Mucosa of rectum (tissue), 2 donors: ENCODE results near the gene TMEM213.

Source experiments
- H3K27ac ChIP-seq, 2 donors: one replicate each; pipeline ENCODE4 v1.7.0; 2013; ENCODE audit warnings: inconsistent platforms in 2 of 2, low read depth in 2 of 2, low read length in 2 of 2
- H3K27me3 ChIP-seq, 2 donors: one replicate each; pipeline ENCODE4 v1.7.0; 2013; ENCODE audit warnings: low read length in 2 of 2; ENCODE audit not compliant: control insufficient read depth in 2 of 2, insufficient read depth in 2 of 2
- H3K36me3 ChIP-seq, 2 donors: one replicate each; pipeline ENCODE4 v1.7.0; 2013; ENCODE audit warnings: low read length in 2 of 2; ENCODE audit not compliant: control insufficient read depth in 2 of 2, insufficient read depth in 2 of 2
- H3K4me1 ChIP-seq, 2 donors: one replicate each; pipeline ENCODE4 v1.7.0; 2013; ENCODE audit warnings: low read length in 2 of 2, mild to moderate bottlenecking in 1 of 2; ENCODE audit not compliant: control insufficient read depth in 2 of 2, insufficient read depth in 2 of 2
- H3K4me3 ChIP-seq, 2 donors: one replicate each; pipeline ENCODE4 v1.7.0; 2013; ENCODE audit warnings: low read length in 2 of 2
- H3K9ac ChIP-seq, 2 donors: one replicate each; pipeline ENCODE4 v1.7.0; 2013; ENCODE audit warnings: low read length in 2 of 2, low read depth in 1 of 2, mild to moderate bottlenecking in 1 of 2
- H3K9me3 ChIP-seq, 2 donors: one replicate each; pipeline ENCODE4 v1.7.0; 2013; ENCODE audit warnings: low read length in 2 of 2; ENCODE audit not compliant: control insufficient read depth in 2 of 2
- donor health status: healthy.
- donor health status: Normal muscosa, but diverticular disease.

The TMEM213 gene, protein sequence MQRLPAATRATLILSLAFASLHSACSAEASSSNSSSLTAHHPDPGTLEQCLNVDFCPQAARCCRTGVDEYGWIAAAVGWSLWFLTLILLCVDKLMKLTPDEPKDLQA

DNA sequence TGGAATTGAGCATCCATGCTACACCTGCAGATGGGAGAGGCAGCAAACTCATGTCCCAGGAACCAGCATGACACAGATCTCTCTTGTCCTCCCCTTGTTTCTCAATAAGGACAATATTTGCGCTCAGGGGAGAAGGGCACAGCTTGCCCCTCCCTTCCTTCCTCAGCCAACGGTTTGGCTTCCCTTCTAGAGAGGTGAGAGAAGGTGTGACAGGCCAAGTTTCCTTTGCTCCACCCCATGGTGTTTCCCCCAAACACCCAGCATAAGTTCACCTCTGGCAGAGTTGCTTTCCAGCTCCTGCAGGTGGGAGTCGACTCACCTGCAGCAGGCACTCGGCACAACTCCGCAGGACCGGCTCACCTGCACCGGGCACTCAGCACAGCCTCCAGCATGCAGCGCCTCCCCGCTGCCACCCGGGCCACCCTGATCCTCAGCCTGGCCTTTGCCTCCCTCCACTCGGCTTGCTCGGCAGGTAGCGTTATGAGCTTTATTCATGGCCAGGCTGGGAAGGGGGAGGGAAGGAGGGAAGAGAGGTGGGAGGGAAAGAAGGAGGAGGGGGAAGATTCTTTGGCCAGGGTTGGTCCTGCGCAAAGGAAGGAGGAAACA is at the start of gene TMEM213, which contains the start of gene ATP6V0A4:
Gene TMEM213 (plus strand): TSS at position 280 of the 606 bp plus-strand sequence. CDS start 111 bp downstream, at position 391.
Gene ATP6V0A4 (minus strand): TSS at position 482 of the 606 bp plus-strand sequence. CDS start 26,949 bp downstream, outside the sequence.
- H3K4me1 ChIP-seq: no peaks in the 10 kb centered on the region
- H3K27me3 ChIP-seq: no peaks in the 10 kb centered on the region
- H3K9ac ChIP-seq: no peak within 1 kb of the TSS
- H3K36me3 ChIP-seq: no peaks in the 10 kb centered on the region
- H3K9me3 ChIP-seq: no peaks in the 10 kb centered on the region
- H3K27ac ChIP-seq: no peak within 1 kb of the TSS
- H3K4me3 ChIP-seq: no peak within 1 kb of the TSS

GRCh38 chr7:138748666-138749065 is 49.1 kb upstream of the TMEM213 start:
- no peaks in the 10 kb centered on the region for H3K27me3 ChIP-seq
- H3K27ac ChIP-seq: no peak overlapping the region
- H3K9me3 ChIP-seq: no peaks in the 10 kb centered on the region
- no peak overlapping the region for H3K9ac ChIP-seq
- no peaks in the 10 kb centered on the region for H3K4me1 ChIP-seq
- H3K36me3 ChIP-seq: no peaks in the 10 kb centered on the region
- H3K4me3 ChIP-seq: no peak overlapping the region

GRCh38 chr7:138749960-138750359 is 47.8 kb upstream of the TMEM213 start:
- no peaks in the 10 kb centered on the region for H3K27me3 ChIP-seq

DNA sequence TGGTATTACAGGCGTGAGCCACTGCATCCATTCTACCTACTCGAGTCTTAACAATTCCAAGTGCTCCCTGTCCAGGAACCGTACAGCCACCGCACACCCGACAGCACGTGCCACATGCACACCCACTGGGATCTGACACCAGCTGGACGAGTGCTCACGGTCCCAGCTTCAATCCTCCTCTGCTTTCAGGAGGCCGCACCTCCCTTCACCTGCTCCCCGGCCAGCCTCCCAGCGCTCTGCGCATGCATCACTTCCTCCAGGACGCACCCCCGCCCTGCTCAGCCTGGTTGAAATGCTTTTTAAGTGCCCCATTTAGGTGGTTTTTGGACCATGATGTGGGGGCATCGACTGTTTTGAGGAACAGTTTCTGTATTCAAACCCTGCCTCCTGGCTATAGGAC is 47.3 kb upstream of the TMEM213 start:
- Histone ChIP-seq H3K9me3 (no peaks in the 10 kb centered on the region), H3K27ac (no peak overlapping the region), H3K36me3 (no peaks in the 10 kb centered on the region), H3K27me3 (no peaks in the 10 kb centered on the region), H3K4me1 (no peaks in the 10 kb centered on the region), H3K9ac (no peak overlapping the region), H3K4me3 (no peak overlapping the region)

More at GRCh38 chr7:138749960-138750359, 47.8 kb upstream of the TMEM213 start:
- no peak overlapping the region for H3K9ac ChIP-seq
- no peaks in the 10 kb centered on the region for H3K4me1 ChIP-seq
- no peak overlapping the region for H3K4me3 ChIP-seq
- no peak overlapping the region for H3K27ac ChIP-seq
- H3K9me3 ChIP-seq: no peaks in the 10 kb centered on the region
- no peaks in the 10 kb centered on the region for H3K36me3 ChIP-seq

DNA sequence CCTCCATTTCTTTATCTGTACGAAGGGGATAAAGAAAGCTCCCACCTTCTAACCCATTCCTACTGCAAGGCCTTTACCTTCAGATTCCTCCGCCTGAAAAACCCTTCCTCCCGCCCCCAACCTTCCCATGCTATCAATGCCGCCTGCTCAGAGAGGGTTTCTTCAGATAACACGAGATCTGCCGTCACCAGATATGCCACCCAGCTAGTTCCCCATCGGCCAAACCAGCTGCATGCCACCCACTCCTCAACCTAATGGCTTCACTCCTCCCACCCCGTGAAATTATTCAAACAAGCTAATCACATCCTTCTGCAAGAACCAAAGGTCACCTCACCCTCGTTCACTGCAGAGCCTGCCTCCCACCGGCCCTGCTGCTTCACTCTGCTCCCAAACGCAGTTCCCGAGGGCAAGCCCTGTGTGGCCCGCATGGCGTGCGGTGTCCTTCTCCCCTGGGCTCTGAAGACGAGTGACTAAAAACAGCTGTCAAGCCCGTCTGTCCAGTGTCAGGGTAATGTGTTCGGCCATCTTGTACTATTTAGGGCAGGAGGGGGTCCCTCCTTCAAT is 46.8 kb upstream of the TMEM213 start:
- Histone ChIP-seq H3K4me3 (no peak overlapping the region), H3K4me1 (no peaks in the 10 kb centered on the region), H3K9me3 (no peaks in the 10 kb centered on the region), H3K27ac (no peak overlapping the region), H3K27me3 (no peaks in the 10 kb centered on the region), H3K9ac (no peak overlapping the region), H3K36me3 (no peaks in the 10 kb centered on the region)

DNA sequence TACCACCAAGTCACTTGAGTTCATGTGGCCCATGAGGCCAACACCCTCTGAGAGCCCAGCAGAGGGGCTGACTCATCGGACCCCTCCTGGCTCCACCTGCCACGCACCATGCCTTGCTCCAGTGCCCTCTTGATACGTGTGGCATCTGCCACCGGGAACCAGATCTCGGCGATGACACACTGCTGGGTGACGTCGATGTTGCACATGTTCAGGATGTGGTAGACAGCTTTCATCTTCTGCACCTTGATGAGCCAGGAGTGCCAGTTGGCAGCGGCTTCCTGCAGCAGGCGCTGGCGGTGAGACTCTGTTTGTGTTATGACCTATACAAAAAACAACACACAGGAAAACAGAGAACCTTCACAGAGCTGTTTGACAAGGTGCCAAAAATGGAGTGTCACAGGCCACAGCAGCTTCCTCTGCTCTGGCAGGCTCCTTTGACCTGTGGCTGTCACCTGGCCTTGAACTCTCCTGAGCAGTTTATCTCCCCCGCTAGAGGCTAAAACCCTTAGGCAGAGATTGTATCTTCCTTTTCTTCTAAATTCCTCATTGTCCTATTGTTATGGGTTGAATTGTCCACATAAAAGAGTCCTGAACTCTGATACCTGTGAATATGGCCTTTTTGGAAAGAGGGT is 45.2 kb upstream of the TMEM213 start:
- Histone ChIP-seq H3K4me3 (no peak overlapping the region), H3K9me3 (no peaks in the 10 kb centered on the region), H3K4me1 (no peaks in the 10 kb centered on the region), H3K27ac (no peak overlapping the region), H3K27me3 (no peaks in the 10 kb centered on the region), H3K9ac (no peak overlapping the region), H3K36me3 (no peaks in the 10 kb centered on the region)

DNA sequence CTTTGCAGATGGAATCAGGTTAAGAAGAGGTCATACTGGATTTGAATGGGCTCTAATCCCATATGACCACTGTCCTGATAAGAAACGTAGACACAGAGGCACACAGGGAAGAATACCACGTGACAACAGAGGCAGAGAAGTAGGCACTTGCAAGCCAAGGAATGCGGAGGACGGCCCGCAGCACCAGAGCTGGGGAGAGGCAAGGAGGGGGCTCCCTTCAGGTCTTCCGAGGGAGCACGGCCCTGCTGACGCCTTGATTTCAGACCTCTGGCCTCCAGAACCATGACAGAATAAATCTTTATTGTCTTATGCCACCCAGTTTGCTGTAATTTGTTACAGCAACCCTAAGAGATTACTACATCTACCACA is 44.7 kb upstream of the TMEM213 start:
- Histone ChIP-seq H3K4me3 (no peak overlapping the region), H3K27me3 (no peaks in the 10 kb centered on the region), H3K36me3 (no peaks in the 10 kb centered on the region), H3K4me1 (no peaks in the 10 kb centered on the region), H3K9me3 (no peaks in the 10 kb centered on the region), H3K27ac (no peak overlapping the region), H3K9ac (no peak overlapping the region)

DNA sequence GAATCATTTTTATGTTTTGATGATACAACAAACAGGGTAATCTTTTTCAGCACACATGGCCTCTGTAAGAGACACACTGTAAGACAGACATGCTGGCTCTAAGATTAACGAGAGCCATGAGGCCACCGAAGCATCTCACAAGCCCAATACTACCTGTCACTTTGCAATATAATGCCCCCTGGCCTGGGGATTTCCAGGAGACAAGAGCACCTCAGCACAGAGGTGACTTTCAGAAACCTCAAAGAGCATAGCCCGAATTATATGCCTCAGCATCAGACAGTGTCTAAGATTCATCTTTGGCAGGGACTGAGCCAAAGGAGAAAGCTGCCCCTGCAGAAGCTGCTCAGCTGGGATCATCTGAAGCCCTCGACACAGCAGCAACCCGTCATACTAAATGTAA is 44.2 kb upstream of the TMEM213 start:
- no peaks in the 10 kb centered on the region for H3K27me3 ChIP-seq
- no peak overlapping the region for H3K9ac ChIP-seq
- no peaks in the 10 kb centered on the region for H3K4me1 ChIP-seq
- H3K9me3 ChIP-seq: no peaks in the 10 kb centered on the region
- no peak overlapping the region for H3K4me3 ChIP-seq
- H3K27ac ChIP-seq: no peak overlapping the region
- H3K36me3 ChIP-seq: no peaks in the 10 kb centered on the region

GRCh38 chr7:138755331-138755747 is 42.5 kb upstream of the TMEM213 start:
- no peaks in the 10 kb centered on the region for H3K27me3 ChIP-seq
- no peak overlapping the region for H3K4me3 ChIP-seq
- no peaks in the 10 kb centered on the region for H3K9me3 ChIP-seq
- no peak overlapping the region for H3K27ac ChIP-seq
- H3K9ac ChIP-seq: no peak overlapping the region
- H3K36me3 ChIP-seq: no peaks in the 10 kb centered on the region
- H3K4me1 ChIP-seq: no peaks in the 10 kb centered on the region

- no peaks in the 10 kb centered on the region for H3K27me3 ChIP-seq
- H3K9ac ChIP-seq: no peak overlapping the region
- H3K36me3 ChIP-seq: no peaks in the 10 kb centered on the region
- H3K4me3 ChIP-seq: no peak overlapping the region
- no peaks in the 10 kb centered on the region for H3K9me3 ChIP-seq
- no peaks in the 10 kb centered on the region for H3K4me1 ChIP-seq
- no peak overlapping the region for H3K27ac ChIP-seq
These were observed 41.8 kb upstream of the TMEM213 start for GRCh38 chr7:138755842-138756590.
